ENCODE data around the gene ADAM12.

GRCh38 chr10:126115886-126116285 is 272.4 kb downstream of the ADAM12 start:
- TF ChIP-seq POLR2AphosphoS5 (IDR thresholded peaks at IDR 0.05; ENCODE audit: low read depth, low read length), result no peak
- no peak for TF ChIP-seq POLR2A (IDR thresholded peaks at IDR 0.05; ENCODE audit: low read depth, low read length)
